Activated CD4-positive, alpha-beta memory T cell treated with anti-CD3 and anti-CD28 coated beads, Interleukin-2, amount 10 ng/mL, durations not matched to agents 7 days and 5 days (primary cell): ENCODE results near the gene ERMAP. TPM values are rescaled to one million over a fixed set of nuclear protein-coding genes. Genes with fewer than 3 reads are reported as not detected.
"Not testable (repeated sequence)": the region's sequence is repeated elsewhere in the genome, so short reads cannot be mapped to it uniquely, and the experiment has no call there.

Experiments
- CTCF ChIA-PET: fragments of 350-600 bp; sonication (Branson Sonifier 250); formaldehyde crosslinking; loops from one replicate; lab custom pipeline; 2021; ENCODE audit warnings: antibody characterized with exemption, inconsistent platforms; lab: Charles Lee
- POLR2A ChIA-PET: fragments of 350-600 bp; sonication (Branson Sonifier 250); formaldehyde crosslinking; loops from one replicate; lab custom pipeline; 2021; ENCODE audit warnings: antibody characterized with exemption; lab: Charles Lee
- DNase-seq: peaks from one replicate; pipeline ENCODE4 v3.0.0-alpha.2; 2020
- H3K27ac Mint-ChIP-seq: one replicate; pipeline ENCODE4 v1.8.0; 2021; ENCODE audit warnings: mild to moderate bottlenecking, mixed read lengths
- H3K27me3 Mint-ChIP-seq: one replicate; pipeline ENCODE4 v1.8.0; 2021; ENCODE audit warnings: mixed read lengths
- H3K36me3 Mint-ChIP-seq: one replicate; pipeline ENCODE4 v1.8.0; 2021; ENCODE audit warnings: low read depth, mixed read lengths
- H3K4me1 Mint-ChIP-seq: one replicate; pipeline ENCODE4 v1.8.0; 2021; ENCODE audit warnings: mixed read lengths
- H3K4me3 Mint-ChIP-seq: one replicate; pipeline ENCODE4 v1.8.0; 2021; ENCODE audit warnings: mild to moderate bottlenecking, mixed read lengths
- H3K9me3 Mint-ChIP-seq: one replicate; pipeline ENCODE4 v1.8.0; 2021; ENCODE audit warnings: mixed read lengths
- total RNA-seq, 2 experiments: library from RNA; stranded (reverse); gene quantifications; one replicate each; pipeline ENCODE4 v1.2.3, GENCODE V29; 2021

The ERMAP gene
- total RNA-seq, 2 experiments from 2014 or later: 5.0 to 5.9 TPM

- H3K27me3 Mint-ChIP-seq: peaks cover 5% of the 10 kb centered on the region
- ChIA-PET CTCF (no interaction called here), POLR2A (no interaction called here)
- no peak overlapping the region for H3K27ac Mint-ChIP-seq
- DNase-seq: no peak
- no peaks in the 10 kb centered on the region for H3K36me3 Mint-ChIP-seq
- H3K4me3 Mint-ChIP-seq: no peak overlapping the region
- H3K9me3 Mint-ChIP-seq: no peaks in the 10 kb centered on the region
- H3K4me1 Mint-ChIP-seq: no peaks in the 10 kb centered on the region
Measured at GRCh38 chr1:42866549-42866948, 49.6 kb downstream of the ERMAP start.

GRCh38 chr1:42868466-42868865, 51.5 kb downstream of the ERMAP start:
- CTCF ChIA-PET, H3K27ac Mint-ChIP-seq, H3K36me3 Mint-ChIP-seq, H3K9me3 Mint-ChIP-seq, H3K27me3 Mint-ChIP-seq, DNase-seq, H3K4me3 Mint-ChIP-seq, POLR2A ChIA-PET, H3K4me1 Mint-ChIP-seq: not testable (repeated sequence)

- H3K4me3 Mint-ChIP-seq, H3K36me3 Mint-ChIP-seq, H3K27ac Mint-ChIP-seq, POLR2A ChIA-PET, CTCF ChIA-PET, H3K4me1 Mint-ChIP-seq, DNase-seq, H3K27me3 Mint-ChIP-seq, H3K9me3 Mint-ChIP-seq: not testable (repeated sequence)
Measured at GRCh38 chr1:42869254-42869653, 52.3 kb downstream of the ERMAP start.

- POLR2A ChIA-PET, H3K36me3 Mint-ChIP-seq, H3K27ac Mint-ChIP-seq, H3K27me3 Mint-ChIP-seq, H3K4me1 Mint-ChIP-seq, DNase-seq, H3K4me3 Mint-ChIP-seq, H3K9me3 Mint-ChIP-seq, CTCF ChIA-PET: not testable (repeated sequence)
Measured at GRCh38 chr1:42869751-42870150, 52.8 kb downstream of the ERMAP start.

GRCh38 chr1:42873108-42873507, 56.2 kb downstream of the ERMAP start:
- H3K4me1 Mint-ChIP-seq, H3K27ac Mint-ChIP-seq, POLR2A ChIA-PET, H3K4me3 Mint-ChIP-seq, H3K36me3 Mint-ChIP-seq, DNase-seq, H3K9me3 Mint-ChIP-seq: not testable (repeated sequence)
- CTCF ChIA-PET: interaction anchor here (1.1 kb wide), 1 partner anchor 27 kb away, joined by 3 read pairs; the partner anchor contains the start of gene ZNF691
- H3K27me3 Mint-ChIP-seq: peaks cover 19% of the 10 kb centered on the region

GRCh38 chr1:42873670-42874069, 56.7 kb downstream of the ERMAP start:
- Mint-ChIP-seq H3K4me1 (peaks cover 3% of the 10 kb centered on the region), H3K4me3 (no peak overlapping the region), H3K36me3 (peaks cover 3% of the 10 kb centered on the region), H3K27ac (no peak overlapping the region), H3K9me3 (peaks cover 3% of the 10 kb centered on the region), H3K27me3 (peaks cover 19% of the 10 kb centered on the region)
- CTCF ChIA-PET: no interaction called here
- DNase-seq: no peak
- POLR2A ChIA-PET: no interaction called here

- H3K27ac Mint-ChIP-seq: no peak overlapping the region
- POLR2A ChIA-PET: interaction anchor here (1.2 kb wide), 1 partner anchor 29 kb away, joined by 5 read pairs; the partner anchor contains the start of gene ZNF691
- H3K9me3 Mint-ChIP-seq: peaks cover 3% of the 10 kb centered on the region
- H3K4me1 Mint-ChIP-seq: peaks cover 3% of the 10 kb centered on the region
- H3K27me3 Mint-ChIP-seq: peaks cover 19% of the 10 kb centered on the region
- peaks cover 3% of the 10 kb centered on the region for H3K36me3 Mint-ChIP-seq
- DNase-seq: no peak
- CTCF ChIA-PET: interaction anchor here (0.8 kb wide), 1 partner anchor 368 kb away, joined by 3 read pairs; no protein-coding TSS in a partner anchor
- no peak overlapping the region for H3K4me3 Mint-ChIP-seq
Measured at GRCh38 chr1:42876009-42876408, 59.1 kb downstream of the ERMAP start.

GRCh38 chr1:42877380-42877779, 60.5 kb downstream of the ERMAP start:
- no peak overlapping the region for H3K4me3 Mint-ChIP-seq
- no peak overlapping the region for H3K27ac Mint-ChIP-seq
- CTCF ChIA-PET: no interaction called here
- peaks cover 20% of the 10 kb centered on the region for H3K27me3 Mint-ChIP-seq
- peaks cover 3% of the 10 kb centered on the region for H3K4me1 Mint-ChIP-seq
- POLR2A ChIA-PET: no interaction called here
- H3K9me3 Mint-ChIP-seq: peaks cover 3% of the 10 kb centered on the region
- no peak for DNase-seq
- peaks cover 3% of the 10 kb centered on the region for H3K36me3 Mint-ChIP-seq

GRCh38 chr1:42880384-42880783, 63.5 kb downstream of the ERMAP start:
- Mint-ChIP-seq H3K27ac (no peak overlapping the region), H3K9me3 (no peaks in the 10 kb centered on the region), H3K4me3 (no peak overlapping the region), H3K36me3 (no peaks in the 10 kb centered on the region), H3K27me3 (peaks cover 21% of the 10 kb centered on the region), H3K4me1 (no peaks in the 10 kb centered on the region)
- ChIA-PET POLR2A (no interaction called here), CTCF (no interaction called here)
- no peak for DNase-seq

GRCh38 chr1:42886046-42886739, 69.3 kb downstream of the ERMAP start:
- Mint-ChIP-seq H3K9me3 (no peaks in the 10 kb centered on the region), H3K27ac (no peak overlapping the region), H3K4me3 (no peak overlapping the region), H3K4me1 (no peaks in the 10 kb centered on the region), H3K36me3 (no peaks in the 10 kb centered on the region), H3K27me3 (peaks cover 6% of the 10 kb centered on the region)
- CTCF ChIA-PET: no interaction called here
- POLR2A ChIA-PET: no interaction called here
- DNase-seq: no peak

- ChIA-PET CTCF (no interaction called here), POLR2A (no interaction called here)
- no peak for DNase-seq
- H3K27ac Mint-ChIP-seq: no peak overlapping the region
- no peaks in the 10 kb centered on the region for H3K4me1 Mint-ChIP-seq
- H3K27me3 Mint-ChIP-seq: peaks cover 7% of the 10 kb centered on the region
- H3K4me3 Mint-ChIP-seq: no peak overlapping the region
- no peaks in the 10 kb centered on the region for H3K36me3 Mint-ChIP-seq
- no peaks in the 10 kb centered on the region for H3K9me3 Mint-ChIP-seq
Measured at GRCh38 chr1:42886800-42887199, 69.9 kb downstream of the ERMAP start.

GRCh38 chr1:42887366-42887765, 70.4 kb downstream of the ERMAP start:
- Mint-ChIP-seq H3K36me3 (no peaks in the 10 kb centered on the region), H3K27me3 (peaks cover 7% of the 10 kb centered on the region), H3K27ac (no peak overlapping the region), H3K4me3 (no peak overlapping the region), H3K4me1 (no peaks in the 10 kb centered on the region), H3K9me3 (no peaks in the 10 kb centered on the region)
- no peak for DNase-seq
- ChIA-PET CTCF (no interaction called here), POLR2A (no interaction called here)

GRCh38 chr1:42888013-42888633, 71.2 kb downstream of the ERMAP start:
- Mint-ChIP-seq H3K27ac (no peak overlapping the region), H3K36me3 (no peaks in the 10 kb centered on the region), H3K9me3 (no peaks in the 10 kb centered on the region), H3K4me1 (no peaks in the 10 kb centered on the region), H3K4me3 (no peak overlapping the region), H3K27me3 (peaks cover 7% of the 10 kb centered on the region)
- ChIA-PET POLR2A (no interaction called here), CTCF (no interaction called here)
- no peak for DNase-seq

GRCh38 chr1:42889264-42889663, 72.3 kb downstream of the ERMAP start:
- Mint-ChIP-seq H3K4me3 (no peak overlapping the region), H3K36me3 (no peaks in the 10 kb centered on the region), H3K4me1 (no peaks in the 10 kb centered on the region), H3K27ac (no peak overlapping the region), H3K27me3 (peaks cover 7% of the 10 kb centered on the region), H3K9me3 (no peaks in the 10 kb centered on the region)
- no peak for DNase-seq
- POLR2A ChIA-PET: no interaction called here
- CTCF ChIA-PET: no interaction called here
